SK-N-SH (cell line): ENCODE data around the gene ST7.

Source experiments
- CTCF ChIP-seq: fragments of 200-600 bp; sonication (generic); IDR thresholded peaks from 2 replicates; pipeline ENCODE4 v1.6.1; 2017; ENCODE audit warnings: antibody characterized with exemption, mild to moderate bottlenecking, moderate library complexity
- EP300 ChIP-seq, 2 experiments: IDR thresholded peaks; 2 replicates each; pipeline versions ENCODE4 v1.4.0 to v1.6.1; 2012; ENCODE audit warnings: borderline replicate concordance in 1 of 2, low read depth in 1 of 2, low read length in 1 of 2
- GATA2 ChIP-seq: sonication (generic); formaldehyde crosslinking; IDR thresholded peaks from 2 replicates; pipeline ENCODE4 v1.5.0; 2020; ENCODE audit warnings: mild to moderate bottlenecking, missing genetic modification reagents
- MAX ChIP-seq: IDR thresholded peaks from 2 replicates; pipeline ENCODE4 v1.4.0; 2012; ENCODE audit warnings: low read depth
- NFIC ChIP-seq: IDR thresholded peaks from 2 replicates; pipeline ENCODE4 v1.4.0; 2012; ENCODE audit warnings: borderline replicate concordance
- PBX3 ChIP-seq: IDR thresholded peaks from 2 replicates; pipeline ENCODE4; 2012
- POLR2AphosphoS5 ChIP-seq: IDR thresholded peaks from 2 replicates; pipeline ENCODE4 v1.6.1; 2012; ENCODE audit warnings: low read depth, low read length
- RAD21 ChIP-seq: IDR thresholded peaks from 2 replicates; pipeline ENCODE4 v1.6.1; 2012; ENCODE audit warnings: mild to moderate bottlenecking, low read length

- TF ChIP-seq MAX (no peak), RAD21 (no peak), CTCF (no peak), GATA2 (CRISPR knock-in tag) (no peak), POLR2AphosphoS5 (no peak), PBX3 (no peak), NFIC (no peak), EP300 (IDR thresholded peaks at IDR 0.05; ENCODE audit: borderline replicate concordance in 1 of 2, low read depth in 1 of 2, low read length in 1 of 2) (no peak)
These were observed 55.7 kb downstream of the ST7 start for GRCh38 chr7:117008886-117009531.
